ENCODE measurements around the gene LAIR1. TPM values are rescaled to one million over a fixed set of nuclear protein-coding genes. Genes with fewer than 3 reads are reported as not detected.

Gene LAIR1
- total RNA-seq, 1 donor from 2014 or later = not detected

GRCh38 chr19:54302257-54302656, 62.5 kb downstream of the LAIR1 start:
- peaks cover 13% of the 10 kb centered on the region for H3K9me3 Mint-ChIP-seq (ENCODE audit: unreplicated experiment)
- no peak overlapping the region for H3K4me3 Mint-ChIP-seq (ENCODE audit: unreplicated experiment)
- H3K4me1 Mint-ChIP-seq (ENCODE audit: unreplicated experiment) = no peaks in the 10 kb centered on the region
- H3K27ac Mint-ChIP-seq (ENCODE audit: unreplicated experiment) = no peak overlapping the region
- no peaks in the 10 kb centered on the region for H3K36me3 Mint-ChIP-seq (ENCODE audit: unreplicated experiment)
- no peak for TF ChIP-seq CTCF (IDR thresholded peaks at IDR 0.05)
- peak; percentile 56 for DNase-seq (ENCODE audit: extremely low spot score, unreplicated experiment)
- H3K27me3 Mint-ChIP-seq (ENCODE audit: unreplicated experiment) = no peaks in the 10 kb centered on the region

Other genes with a start within 250 kb of the LAIR1 start
- 28.1 and 29.4 TPM in 2 replicates for gene TFPT, start 249.3 kb downstream of the LAIR1 start, total RNA-seq
- 68.4 and 68.9 TPM in 2 replicates for gene PRPF31, start 249.2 kb downstream of the LAIR1 start, total RNA-seq
- 47.1 and 50.5 TPM in 2 replicates for gene CNOT3, start 227.2 kb downstream of the LAIR1 start, total RNA-seq
- 5.6 and 7.1 TPM in 2 replicates for gene LENG1, start 205.2 kb downstream of the LAIR1 start, total RNA-seq
- gene TMC4, start 191.8 kb downstream of the LAIR1 start, total RNA-seq = 2.0 and 2.7 TPM in 2 replicates
- gene MBOAT7, start 175.4 kb downstream of the LAIR1 start, total RNA-seq = 81.8 and 85.2 TPM in 2 replicates
- 51.1 and 53.7 TPM in 2 replicates for gene TSEN34, start 173.6 kb downstream of the LAIR1 start, total RNA-seq
- 1,011 TPM in 2 replicates for gene RPS9, start 164.1 kb downstream of the LAIR1 start, total RNA-seq
- gene LILRB3, start 141.9 kb downstream of the LAIR1 start, total RNA-seq = not detected in 2 replicates
- gene LILRA6, start 122.1 kb downstream of the LAIR1 start, total RNA-seq = not detected in 2 replicates
- gene LILRB5, start 107.7 kb downstream of the LAIR1 start, total RNA-seq = not detected in 2 replicates
- not detected in 2 replicates for gene LILRB2, start 83.8 kb downstream of the LAIR1 start, total RNA-seq
- gene LILRA5, start 51.8 kb downstream of the LAIR1 start, total RNA-seq = not detected in 2 replicates
- not detected in 2 replicates for gene LILRA4, start 25.8 kb downstream of the LAIR1 start, total RNA-seq
- gene TTYH1, start 50.5 kb upstream of the LAIR1 start, total RNA-seq = not detected in 2 replicates
- gene LENG8, start 84.3 kb upstream of the LAIR1 start, total RNA-seq = 145 and 192 TPM in 2 replicates
- gene LENG9, start 98.8 kb upstream of the LAIR1 start, total RNA-seq = 11.0 and 11.1 TPM in 2 replicates
- 72.4 and 85.4 TPM in 2 replicates for gene CDC42EP5, start 108.4 kb upstream of the LAIR1 start, total RNA-seq
- gene LAIR2, start 137.9 kb upstream of the LAIR1 start, total RNA-seq = not detected in 2 replicates
- not detected in 2 replicates for gene LILRA2, start 208.9 kb upstream of the LAIR1 start, total RNA-seq
- not detected in 2 replicates for gene LILRA1, start 228.7 kb upstream of the LAIR1 start, total RNA-seq

Data from osteocyte (in vitro differentiated cells).